ENCODE results near the gene ANKRD11.

DNA sequence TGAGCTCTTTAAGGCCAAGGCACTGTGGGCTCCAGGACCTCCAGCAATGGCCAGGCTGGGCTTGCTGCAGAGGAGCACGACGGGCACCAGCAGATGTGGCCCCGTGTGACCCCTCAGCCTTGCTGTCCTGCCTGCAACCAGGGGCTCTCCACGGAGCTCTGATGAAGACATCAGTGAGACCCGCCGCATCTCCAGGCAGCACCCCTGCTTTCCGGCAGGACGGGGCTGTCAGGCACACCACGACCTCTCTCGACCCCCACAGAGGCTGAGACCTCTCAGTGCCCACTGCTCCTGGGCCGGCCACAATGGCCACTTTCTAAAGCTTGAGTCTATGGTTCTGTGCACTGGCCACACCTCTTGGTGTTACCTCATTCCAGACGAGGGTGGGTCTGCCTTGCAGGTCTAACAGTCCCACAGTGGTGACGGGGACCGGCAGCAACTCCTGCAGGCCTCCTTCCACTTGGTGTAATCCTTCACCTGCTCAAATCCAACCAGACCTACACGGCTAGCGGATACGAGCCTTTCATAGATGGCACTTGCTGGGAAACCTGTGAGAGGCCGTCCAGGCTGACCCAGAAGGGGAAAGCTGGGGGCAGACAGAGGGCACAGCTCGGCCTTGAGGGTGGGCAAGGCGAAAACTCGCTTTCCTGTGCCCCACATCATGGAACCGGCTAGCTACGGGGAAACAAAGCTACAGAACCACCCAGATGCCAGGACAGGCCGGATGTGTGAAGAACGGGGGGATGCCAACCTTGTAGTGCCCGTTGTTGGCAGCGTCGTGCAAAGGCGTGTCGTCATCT is 202.4 kb downstream of the ANKRD11 start:
- TF ChIP-seq POLR2A (IDR thresholded peaks at IDR 0.05) (no peak), POLR2AphosphoS5 (IDR thresholded peaks at IDR 0.05) (no peak), EP300 (IDR thresholded peaks at IDR 0.05) (no peak)
- TF ChIP-seq, protein P1, sequence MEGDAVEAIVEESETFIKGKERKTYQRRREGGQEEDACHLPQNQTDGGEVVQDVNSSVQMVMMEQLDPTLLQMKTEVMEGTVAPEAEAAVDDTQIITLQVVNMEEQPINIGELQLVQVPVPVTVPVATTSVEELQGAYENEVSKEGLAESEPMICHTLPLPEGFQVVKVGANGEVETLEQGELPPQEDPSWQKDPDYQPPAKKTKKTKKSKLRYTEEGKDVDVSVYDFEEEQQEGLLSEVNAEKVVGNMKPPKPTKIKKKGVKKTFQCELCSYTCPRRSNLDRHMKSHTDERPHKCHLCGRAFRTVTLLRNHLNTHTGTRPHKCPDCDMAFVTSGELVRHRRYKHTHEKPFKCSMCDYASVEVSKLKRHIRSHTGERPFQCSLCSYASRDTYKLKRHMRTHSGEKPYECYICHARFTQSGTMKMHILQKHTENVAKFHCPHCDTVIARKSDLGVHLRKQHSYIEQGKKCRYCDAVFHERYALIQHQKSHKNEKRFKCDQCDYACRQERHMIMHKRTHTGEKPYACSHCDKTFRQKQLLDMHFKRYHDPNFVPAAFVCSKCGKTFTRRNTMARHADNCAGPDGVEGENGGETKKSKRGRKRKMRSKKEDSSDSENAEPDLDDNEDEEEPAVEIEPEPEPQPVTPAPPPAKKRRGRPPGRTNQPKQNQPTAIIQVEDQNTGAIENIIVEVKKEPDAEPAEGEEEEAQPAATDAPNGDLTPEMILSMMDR (IDR thresholded peaks at IDR 0.05), result no peak
